Gastroesophageal sphincter (tissue), 4 donors: ENCODE measurements around the gene TAPBP. TPM values are rescaled to one million over a fixed set of nuclear protein-coding genes. Genes with fewer than 3 reads are reported as not detected.
A peak's percentile ranks its signal among the peaks of the same experiment; 100 is the strongest.
"Not testable (repeated sequence)": the region's sequence is repeated elsewhere in the genome, so short reads cannot be mapped to it uniquely, and the experiment has no call there.

Experiments used
- ATAC-seq: fragments of 150-250 bp; one replicate; pipeline ENCODE4 v1.9.1; 2016; ENCODE audit warnings: mild to moderate bottlenecking, moderate library complexity
- H3K27ac ChIP-seq, 4 donors: fragments of 200-600 bp; sonication (generic) in 3 of 4; 1 replicate in 3 of 4; 2 replicates in 1 of 4; pipeline ENCODE4 v1.5.1; 2016 to 2019
- H3K27me3 ChIP-seq: fragments of 200-600 bp; sonication (generic); one replicate; pipeline ENCODE4 v1.5.1; 2019
- H3K36me3 ChIP-seq, 2 donors: fragments of 200-600 bp; sonication (generic); one replicate each; pipeline ENCODE4 v1.5.1; 2019; ENCODE audit warnings: control low read depth in 1 of 2
- H3K4me1 ChIP-seq, 3 donors: fragments of 200-600 bp; sonication (generic); 1 replicate in 2 of 3; 2 replicates in 1 of 3; pipeline ENCODE4 v1.5.1; 2016 to 2019; ENCODE audit warnings: control low read depth in 2 of 3
- H3K4me3 ChIP-seq, 2 donors: fragments of 200-600 bp; sonication (generic); one replicate each; pipeline ENCODE4 v1.5.1; 2019; ENCODE audit warnings: mild to moderate bottlenecking in 1 of 2, moderate library complexity in 1 of 2
- H3K9me3 ChIP-seq, 3 donors: fragments of 200-600 bp; sonication (generic); one replicate each; pipeline ENCODE4 v1.5.1; 2017 to 2019; ENCODE audit warnings: control low read depth in 2 of 3
- CTCF ChIP-seq, 4 experiments: fragments of 200-600 bp in 2 of 4; fragments of 450-650 bp in 2 of 4; sonication (generic) in 1 of 4; IDR thresholded peaks; one replicate each; pipeline ENCODE4 v1.5.1; 2017 to 2019; ENCODE audit warnings: antibody characterized with exemption in 4 of 4, mild to moderate bottlenecking in 2 of 4, moderate library complexity in 2 of 4
- EP300 ChIP-seq: sonication (generic); formaldehyde crosslinking; IDR thresholded peaks from one replicate; pipeline ENCODE4 v1.6.1; 2017; ENCODE audit warnings: antibody characterized with exemption, mild to moderate bottlenecking
- POLR2A ChIP-seq, 2 donors: fragments of 450-650 bp; IDR thresholded peaks; one replicate each; pipeline ENCODE4 v1.6.1; 2017; ENCODE audit warnings: antibody characterized with exemption in 2 of 2, mild to moderate bottlenecking in 2 of 2, moderate library complexity in 1 of 2
- POLR2AphosphoS5 ChIP-seq: sonication (generic); formaldehyde crosslinking; IDR thresholded peaks from one replicate; pipeline ENCODE4 v1.6.1; 2017; ENCODE audit warnings: antibody characterized with exemption
- WGBS, 2 donors: methylation state at CpG; one replicate each; pipeline ENCODE4 v1.1.5; 2018; ENCODE audit warnings: low coverage in 1 of 2; 5-methylcytosine and 5-hydroxymethylcytosine counted together
- total RNA-seq, 4 donors: library from RNA; depleted of rRNA; stranded (reverse); fragments of >200 nt; gene quantifications; one replicate each; pipeline ENCODE4 v1.1.0, GENCODE V29; 2016

Gene TAPBP
- 100 to 1,000 TPM in 1 of 4 donors, 10 to 100 TPM in 3; 62.9 to 136 (median 69.2) TPM for total RNA-seq

GRCh38 chr6:33313709-33314514 is at the start of gene TAPBP:
Gene TAPBP (minus strand): TSS chr6:33314078. CDS start chr6:33314041, 37 bp downstream.
- H3K4me1 ChIP-seq = peaks cover 0 to 69% (median 13%) of the 10 kb centered on the region in 3 donors
- H3K4me3 ChIP-seq = peak within 1 kb of the TSS; percentile 70 to 89
- no peaks in the 10 kb centered on the region for H3K27me3 ChIP-seq
- H3K9me3 ChIP-seq = no peaks in the 10 kb centered on the region
- H3K36me3 ChIP-seq = peaks cover 0 to 35% of the 10 kb centered on the region in 2 donors
- ATAC-seq = peak; percentile 6
- H3K27ac ChIP-seq = peak within 1 kb of the TSS; percentile 81 to 98 (median 94)
- WGBS, 2 donors = 0% methylated on average over 10 to 13 of the region's 47 CpGs
- TF ChIP-seq POLR2A (IDR thresholded peaks at IDR 0.05) (peak; percentile 24 to 45), CTCF (IDR thresholded peaks at IDR 0.05) (no peak), POLR2AphosphoS5 (peak; percentile 59)

- not testable (repeated sequence) for H3K36me3 ChIP-seq, ATAC-seq, H3K4me1 ChIP-seq, H3K9me3 ChIP-seq, H3K4me3 ChIP-seq, H3K27me3 ChIP-seq, H3K27ac ChIP-seq
- 82 to 86% methylated on average over 6 of the region's 12 CpGs for WGBS, 2 donors
Measured at GRCh38 chr6:33363486-33363885, 49.6 kb upstream of the TAPBP start.

- Histone ChIP-seq H3K27me3 (peaks cover 27% of the 10 kb centered on the region), H3K27ac (no peak overlapping the region), H3K36me3 (no peaks in the 10 kb centered on the region), H3K9me3 (no peaks in the 10 kb centered on the region), H3K4me3 (no peak overlapping the region), H3K4me1 (no peaks in the 10 kb centered on the region)
- no peak for ATAC-seq
- TF ChIP-seq CTCF (IDR thresholded peaks at IDR 0.05) = no peak
- TF ChIP-seq POLR2A (IDR thresholded peaks at IDR 0.05) = no peak
- no peak for TF ChIP-seq POLR2AphosphoS5
- no peak for TF ChIP-seq EP300
Measured at GRCh38 chr6:33359331-33359730, 45.5 kb upstream of the TAPBP start.

GRCh38 chr6:33357160-33357871 is 43.4 kb upstream of the TAPBP start:
- ATAC-seq, H3K36me3 ChIP-seq, H3K4me1 ChIP-seq, H3K4me3 ChIP-seq, H3K27ac ChIP-seq, H3K9me3 ChIP-seq: not testable (repeated sequence)
- 71% methylated on average over 5 to 12 of the region's 13 CpGs for WGBS, 2 donors
- H3K27me3 ChIP-seq = peaks cover 27% of the 10 kb centered on the region

GRCh38 chr6:33356295-33356694 is 42.4 kb upstream of the TAPBP start:
- 48% methylated on average over 2 of the region's 3 CpGs; no CpG with 5 or more reads in 1 of the 2 donors for WGBS, 2 donors
- no peaks in the 10 kb centered on the region for H3K9me3 ChIP-seq
- H3K4me1 ChIP-seq = no peaks in the 10 kb centered on the region
- no peak overlapping the region for H3K27ac ChIP-seq
- H3K36me3 ChIP-seq = no peaks in the 10 kb centered on the region
- TF ChIP-seq POLR2A (IDR thresholded peaks at IDR 0.05) (no peak), POLR2AphosphoS5 (no peak), EP300 (no peak), CTCF (IDR thresholded peaks at IDR 0.05) (no peak)
- peaks cover 27% of the 10 kb centered on the region for H3K27me3 ChIP-seq
- ATAC-seq = no peak
- H3K4me3 ChIP-seq = no peak overlapping the region

- not testable (repeated sequence) for ATAC-seq, H3K4me3 ChIP-seq, H3K9me3 ChIP-seq, H3K4me1 ChIP-seq, H3K27ac ChIP-seq, H3K36me3 ChIP-seq
- peaks cover 27% of the 10 kb centered on the region for H3K27me3 ChIP-seq
- 88 to 97% methylated on average over 4 to 6 of the region's 6 CpGs for WGBS, 2 donors
Measured at GRCh38 chr6:33355860-33356259, 42.0 kb upstream of the TAPBP start.
